SJCRH30 (cell line): ENCODE data around the gene SP6. TPM values are rescaled to one million over a fixed set of nuclear protein-coding genes. Genes with fewer than 3 reads are reported as not detected.

Source experiments
- DNase-seq, 2 experiments: peaks; one replicate each; pipeline ENCODE4 v3.0.0-alpha.2; 2015 to 2020
- H3K27ac ChIP-seq: fragments of 250-450 bp; sonication (Bioruptor Pico); 2 replicates; pipeline ENCODE4 v1.5.1; 2020; ENCODE audit warnings: mild to moderate bottlenecking, moderate library complexity
- H3K27me3 ChIP-seq: fragments of 250-450 bp; sonication (Bioruptor Pico); 2 replicates; pipeline ENCODE4 v1.5.1; 2020; ENCODE audit warnings: mild to moderate bottlenecking, moderate library complexity
- H3K36me3 ChIP-seq: fragments of 250-450 bp; sonication (Bioruptor Pico); 2 replicates; pipeline ENCODE4 v1.5.1; 2020; ENCODE audit warnings: mild to moderate bottlenecking, moderate library complexity
- H3K4me1 ChIP-seq: fragments of 250-450 bp; sonication (Bioruptor Pico); 2 replicates; pipeline ENCODE4 v1.5.1; 2020; ENCODE audit warnings: mild to moderate bottlenecking, moderate library complexity
- H3K4me3 ChIP-seq: fragments of 250-450 bp; sonication (Bioruptor Pico); 2 replicates; pipeline ENCODE4 v1.5.1; 2020; ENCODE audit warnings: mild to moderate bottlenecking, moderate library complexity
- H3K9me3 ChIP-seq: fragments of 250-450 bp; sonication (Bioruptor Pico); replicated peaks from 2 replicates; pipeline ENCODE4 v1.5.1; 2020; ENCODE audit warnings: mild to moderate bottlenecking, moderate library complexity
- total RNA-seq: library from RNA; depleted of rRNA; stranded (reverse); fragments of >200 nt; shearing (Covaris generic); gene quantifications from 2 replicates; pipeline ENCODE4 v1.2.3, GENCODE V29; 2014

The SP6 gene
- total RNA-seq, 1 experiment from 2014 or later = not detected

- Histone ChIP-seq H3K4me1 (peaks cover 8% of the 10 kb centered on the region; the same call in 1 of the 2 replicates), H3K27me3 (no peaks in the 10 kb centered on the region), H3K27ac (peak overlapping the region; percentile 64), H3K9me3 (no peaks in the 10 kb centered on the region), H3K36me3 (no peaks in the 10 kb centered on the region; the same call in 1 of the 2 replicates), H3K4me3 (peak overlapping the region; percentile 65)
- DNase-seq = no peak
Observed at GRCh38 chr17:47821031-47821423, 29.9 kb downstream of the SP6 start.

- Histone ChIP-seq H3K36me3 (no peaks in the 10 kb centered on the region; the same call in 1 of the 2 replicates), H3K27ac (no peak overlapping the region), H3K9me3 (no peaks in the 10 kb centered on the region), H3K27me3 (no peaks in the 10 kb centered on the region), H3K4me1 (peaks cover 8% of the 10 kb centered on the region; the same call in 1 of the 2 replicates), H3K4me3 (no peak overlapping the region; the same call in 1 of the 2 replicates)
- no peak for DNase-seq
Observed at GRCh38 chr17:47820033-47820789, 30.8 kb downstream of the SP6 start.

- Histone ChIP-seq H3K27ac (no peak overlapping the region), H3K9me3 (no peaks in the 10 kb centered on the region), H3K4me1 (peaks cover 8% of the 10 kb centered on the region; the same call in 1 of the 2 replicates), H3K4me3 (no peak overlapping the region), H3K27me3 (no peaks in the 10 kb centered on the region), H3K36me3 (peaks cover 2% of the 10 kb centered on the region)
- DNase-seq = no peak
Observed at GRCh38 chr17:47819475-47819874, 31.5 kb downstream of the SP6 start.

- peaks cover 8% of the 10 kb centered on the region; the same call in 1 of the 2 replicates for H3K4me1 ChIP-seq
- no peak overlapping the region for H3K4me3 ChIP-seq
- H3K9me3 ChIP-seq = no peaks in the 10 kb centered on the region
- H3K27me3 ChIP-seq = no peaks in the 10 kb centered on the region
- no peak for DNase-seq
- H3K27ac ChIP-seq = no peak overlapping the region
- H3K36me3 ChIP-seq = peaks cover 2% of the 10 kb centered on the region
Observed at GRCh38 chr17:47818002-47818695, 32.8 kb downstream of the SP6 start.

GRCh38 chr17:47816947-47817346, 34.0 kb downstream of the SP6 start:
- Histone ChIP-seq H3K36me3 (peaks cover 2% of the 10 kb centered on the region), H3K4me3 (no peak overlapping the region), H3K27me3 (no peaks in the 10 kb centered on the region), H3K9me3 (no peaks in the 10 kb centered on the region), H3K4me1 (no peaks in the 10 kb centered on the region; the same call in 1 of the 2 replicates), H3K27ac (no peak overlapping the region)
- DNase-seq = no peak

- Histone ChIP-seq H3K27ac (no peak overlapping the region), H3K4me3 (no peak overlapping the region), H3K27me3 (no peaks in the 10 kb centered on the region), H3K9me3 (no peaks in the 10 kb centered on the region), H3K4me1 (no peaks in the 10 kb centered on the region), H3K36me3 (peaks cover 2% of the 10 kb centered on the region)
- DNase-seq = no peak
Observed at GRCh38 chr17:47816111-47816735, 34.7 kb downstream of the SP6 start.

GRCh38 chr17:47815106-47815918, 35.7 kb downstream of the SP6 start:
- no peak for DNase-seq
- Histone ChIP-seq H3K27me3 (no peaks in the 10 kb centered on the region), H3K9me3 (no peaks in the 10 kb centered on the region), H3K27ac (no peak overlapping the region), H3K4me3 (no peak overlapping the region), H3K36me3 (peaks cover 6% of the 10 kb centered on the region), H3K4me1 (no peaks in the 10 kb centered on the region)

GRCh38 chr17:47813512-47814031, 37.4 kb downstream of the SP6 start:
- H3K4me3 ChIP-seq = no peak overlapping the region
- no peak for DNase-seq
- H3K4me1 ChIP-seq = no peaks in the 10 kb centered on the region
- H3K27me3 ChIP-seq = no peaks in the 10 kb centered on the region
- H3K9me3 ChIP-seq = no peaks in the 10 kb centered on the region
- H3K36me3 ChIP-seq = peaks cover 13% of the 10 kb centered on the region
- no peak overlapping the region for H3K27ac ChIP-seq

- Histone ChIP-seq H3K27ac (no peak overlapping the region), H3K9me3 (no peaks in the 10 kb centered on the region), H3K27me3 (no peaks in the 10 kb centered on the region), H3K4me3 (no peak overlapping the region), H3K4me1 (no peaks in the 10 kb centered on the region), H3K36me3 (peaks cover 13% of the 10 kb centered on the region)
- DNase-seq = no peak
Observed at GRCh38 chr17:47813077-47813476, 37.9 kb downstream of the SP6 start.

- H3K4me1 ChIP-seq = no peaks in the 10 kb centered on the region
- no peak overlapping the region for H3K27ac ChIP-seq
- H3K9me3 ChIP-seq = no peaks in the 10 kb centered on the region
- H3K36me3 ChIP-seq = peaks cover 13% of the 10 kb centered on the region
- DNase-seq = no peak
- H3K27me3 ChIP-seq = no peaks in the 10 kb centered on the region
- H3K4me3 ChIP-seq = no peak overlapping the region
Observed at GRCh38 chr17:47812146-47812920, 38.6 kb downstream of the SP6 start.

GRCh38 chr17:47811709-47812108, 39.3 kb downstream of the SP6 start:
- Histone ChIP-seq H3K36me3 (peaks cover 13% of the 10 kb centered on the region), H3K4me1 (no peaks in the 10 kb centered on the region), H3K4me3 (no peak overlapping the region), H3K9me3 (no peaks in the 10 kb centered on the region), H3K27me3 (no peaks in the 10 kb centered on the region), H3K27ac (no peak overlapping the region)
- DNase-seq = no peak

- Histone ChIP-seq H3K27ac (no peak overlapping the region), H3K27me3 (no peaks in the 10 kb centered on the region), H3K36me3 (peaks cover 13% of the 10 kb centered on the region), H3K4me1 (no peaks in the 10 kb centered on the region), H3K9me3 (no peaks in the 10 kb centered on the region), H3K4me3 (no peak overlapping the region)
- no peak for DNase-seq
Observed at GRCh38 chr17:47810901-47811635, 39.9 kb downstream of the SP6 start.

- peaks cover 13% of the 10 kb centered on the region for H3K36me3 ChIP-seq
Observed at GRCh38 chr17:47810200-47810821, 40.7 kb downstream of the SP6 start.

More at GRCh38 chr17:47810200-47810821, 40.7 kb downstream of the SP6 start:
- no peaks in the 10 kb centered on the region for H3K4me1 ChIP-seq
- H3K4me3 ChIP-seq = no peak overlapping the region
- no peaks in the 10 kb centered on the region for H3K9me3 ChIP-seq
- no peaks in the 10 kb centered on the region for H3K27me3 ChIP-seq
- DNase-seq = no peak
- H3K27ac ChIP-seq = no peak overlapping the region
